GM23338 (cell line): ENCODE measurements around the gene GLI3. TPM values are rescaled to one million over a fixed set of nuclear protein-coding genes. Genes with fewer than 3 reads are reported as not detected.

Source experiments
- ATAC-seq: fragments of 200-7000 bp; cut with Tn5 transposase; 3 replicates; pipeline ENCODE4 v1.9.1; 2020
- DNase-seq: peaks from one replicate; pipeline ENCODE4 v3.0.0-alpha.2; 2015; ENCODE audit warnings: low spot score
- H2AFZ ChIP-seq: fragments of 200-600 bp; sonication (generic); 2 replicates; pipeline ENCODE4 v1.8.0; 2016; ENCODE audit warnings: antibody characterized with exemption, mild to moderate bottlenecking, moderate library complexity
- H3F3A ChIP-seq: fragments of 200-600 bp; sonication (generic); replicated peaks from 2 replicates; pipeline ENCODE4 v1.8.0; 2017; ENCODE audit warnings: antibody characterized with exemption, mixed run types, low read depth
- H3K27ac ChIP-seq: fragments of 200-600 bp; sonication (generic); 2 replicates; pipeline ENCODE4 v1.6.1; 2016; ENCODE audit warnings: low read depth
- H3K27me3 ChIP-seq: fragments of 200-600 bp; sonication (generic); 2 replicates; pipeline ENCODE4 v1.8.0; 2016; ENCODE audit warnings: mild to moderate bottlenecking, mixed run types, moderate library complexity; ENCODE audit not compliant: insufficient read depth
- H3K36me3 ChIP-seq: fragments of 200-600 bp; sonication (generic); 2 replicates; pipeline ENCODE4 v1.8.0; 2016; ENCODE audit warnings: mild to moderate bottlenecking; ENCODE audit not compliant: insufficient read depth
- H3K4me1 ChIP-seq: fragments of 200-600 bp; sonication (generic); 2 replicates; pipeline ENCODE4 v1.8.0; 2016; ENCODE audit warnings: mild to moderate bottlenecking, moderate library complexity; ENCODE audit not compliant: insufficient read depth
- H3K4me2 ChIP-seq: fragments of 200-600 bp; sonication (generic); 2 replicates; pipeline ENCODE4 v1.7.1; 2017; ENCODE audit warnings: mixed run types
- H3K4me3 ChIP-seq: fragments of 200-600 bp; sonication (generic); 2 replicates; pipeline ENCODE4 v1.6.1; 2016; ENCODE audit warnings: mixed run types
- H3K79me2 ChIP-seq: fragments of 200-600 bp; sonication (generic); replicated peaks from 2 replicates; pipeline ENCODE4 v1.8.0; 2017; ENCODE audit warnings: mild to moderate bottlenecking; ENCODE audit not compliant: insufficient read depth
- H3K9me2 ChIP-seq: fragments of 200-600 bp; sonication (generic); 2 replicates; pipeline ENCODE4 v1.8.0; 2017; ENCODE audit not compliant: insufficient read depth
- H4K20me1 ChIP-seq: fragments of 200-600 bp; sonication (generic); replicated peaks from 2 replicates; pipeline ENCODE4 v1.8.0; 2017; ENCODE audit warnings: mild to moderate bottlenecking; ENCODE audit not compliant: insufficient read depth
- H3K27ac Mint-ChIP-seq: 2 replicates; pipeline ENCODE4 v1.8.0; 2020; ENCODE audit warnings: inconsistent platforms, mild to moderate bottlenecking, moderate library complexity, mixed read lengths
- H3K27me3 Mint-ChIP-seq: 3 replicates; pipeline ENCODE4 v1.8.0; 2022; ENCODE audit warnings: low read depth, mild to moderate bottlenecking, moderate library complexity, mixed read lengths, inconsistent platforms; ENCODE audit not compliant: insufficient read depth, poor library complexity
- H3K36me3 Mint-ChIP-seq: 3 replicates; pipeline ENCODE4 v1.8.0; 2021; ENCODE audit warnings: low read depth, mild to moderate bottlenecking, inconsistent platforms, moderate library complexity, mixed read lengths
- H3K4me1 Mint-ChIP-seq: 3 replicates; pipeline ENCODE4 v1.8.0; 2020; ENCODE audit warnings: mild to moderate bottlenecking, inconsistent platforms, mixed read lengths
- H3K4me3 Mint-ChIP-seq: 3 replicates; pipeline ENCODE4 v1.8.0; 2021; ENCODE audit warnings: moderate library complexity, mild to moderate bottlenecking, inconsistent platforms, mixed read lengths
- H3K9me3 Mint-ChIP-seq: 3 replicates; pipeline ENCODE4 v1.8.0; 2020; ENCODE audit warnings: moderate library complexity, mild to moderate bottlenecking, inconsistent platforms, mixed read lengths
- CREB1 ChIP-seq: fragments of 250-450 bp; sonication (Bioruptor Pico); IDR thresholded peaks from 2 replicates; pipeline ENCODE4 v1.5.0; 2020; ENCODE audit warnings: low read depth, mild to moderate bottlenecking, moderate library complexity
- EZH2 ChIP-seq: fragments of 200-600 bp; sonication (generic); IDR thresholded peaks from one replicate; pipeline ENCODE4 v1.8.0; 2017; ENCODE audit warnings: antibody characterized with exemption, mild to moderate bottlenecking, low read depth; ENCODE audit not compliant: unreplicated experiment
- EZH2phosphoT487 ChIP-seq: fragments of 200-600 bp; sonication (generic); IDR thresholded peaks from one replicate; pipeline ENCODE4 v1.8.1; 2018; ENCODE audit warnings: antibody characterized with exemption; ENCODE audit not compliant: unreplicated experiment
- JUNB ChIP-seq: IDR thresholded peaks from one replicate; pipeline ENCODE4 v1.6.1; 2016; ENCODE audit warnings: antibody characterized with exemption; ENCODE audit not compliant: unreplicated experiment
- NANOG ChIP-seq: IDR thresholded peaks from 2 replicates; pipeline ENCODE4 v1.6.1; 2016; ENCODE audit warnings: antibody characterized with exemption, borderline replicate concordance
- STAT1 ChIP-seq: IDR thresholded peaks from one replicate; pipeline ENCODE4 v1.6.1; 2016; ENCODE audit warnings: antibody characterized with exemption; ENCODE audit not compliant: unreplicated experiment
- ZNF114 ChIP-seq: fragments of 250-450 bp; sonication (Bioruptor Pico); IDR thresholded peaks from 2 replicates; pipeline ENCODE4 v1.5.0; 2020; ENCODE audit warnings: mild to moderate bottlenecking, moderate library complexity
- ZNF331 ChIP-seq: fragments of 250-450 bp; sonication (Bioruptor Pico); IDR thresholded peaks from 2 replicates; pipeline ENCODE4 v1.5.0; 2020; ENCODE audit warnings: low read depth, mild to moderate bottlenecking, moderate library complexity
- polyA plus RNA-seq: library from polyadenylated mRNA; unstranded; fragments of >200 nt; fragmentation: Nextera tagmentation; extraction: Ambion mirVana; gene quantifications from 2 replicates; pipeline ENCODE4 v1.2.1, GENCODE V29; 2016
- total RNA-seq: library from RNA; depleted of rRNA; stranded (reverse); fragments of >200 nt; shearing (Covaris generic); gene quantifications from 2 replicates; pipeline ENCODE4 v1.2.3, GENCODE V29; 2014
- TF ChIP-seq, protein P1 (sequence below), 2 experiments: fragments of 200-600 bp in 1 of 2; sonication (generic) in 1 of 2; conservative IDR thresholded peaks; 2 replicates each; pipeline versions ENCODE4 v1.5.1 to v1.6.1; 2016 to 2017; ENCODE audit warnings: antibody characterized with exemption in 2 of 2, low read depth in 2 of 2, mild to moderate bottlenecking in 2 of 2, moderate library complexity in 1 of 2
- TF ChIP-seq, protein P2 (sequence below): IDR thresholded peaks from one replicate; pipeline ENCODE4 v1.6.1; 2018; ENCODE audit warnings: antibody characterized with exemption; ENCODE audit not compliant: unreplicated experiment
- TF ChIP-seq, protein P3 (sequence below): fragments of 250-450 bp; sonication (Bioruptor Pico); IDR thresholded peaks from 2 replicates; pipeline ENCODE4 v1.5.0; 2020; ENCODE audit warnings: mild to moderate bottlenecking, moderate library complexity

Gene GLI3
- total and polyA plus RNA-seq, 2 experiments from 2014 or later = 16.1 to 17.9 TPM

DNA sequence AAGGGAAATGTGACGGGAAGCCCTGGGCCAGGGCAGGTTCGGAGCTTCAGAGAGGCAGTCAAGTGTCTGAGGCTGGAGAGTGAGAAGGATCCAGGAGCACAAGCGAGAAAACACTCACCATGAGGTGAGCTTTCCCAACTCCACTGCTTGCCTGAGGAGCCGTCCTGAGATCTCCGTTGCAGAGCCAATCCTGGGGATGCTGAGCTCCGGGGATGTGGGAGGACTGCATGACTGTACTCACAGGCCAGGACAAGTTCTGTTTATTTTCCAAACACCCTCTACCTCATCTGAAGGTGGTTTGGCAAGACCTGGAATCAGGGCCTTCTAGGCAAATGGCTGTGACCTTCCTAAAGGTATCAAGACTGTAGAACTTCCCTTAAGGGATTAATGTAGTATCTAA, 38.7 kb downstream of the GLI3 start:
- H3K79me2 ChIP-seq = peaks cover 6% of the 10 kb centered on the region
- H3K4me1 ChIP-seq = peaks cover 8% of the 10 kb centered on the region; the same call in 1 of the 2 replicates
- 0 out of 2 replicates have a peak, but pooled peaks cover 2% of the 10 kb centered on the region for H3K9me2 ChIP-seq
- no peak overlapping the region for H3K4me3 ChIP-seq
- H4K20me1 ChIP-seq = no peaks in the 10 kb centered on the region; the same call in 1 of the 2 replicates
- Mint-ChIP-seq H3K9me3 (no peaks in the 10 kb centered on the region), H3K4me3 (no peak overlapping the region), H3K4me1 (peaks cover 19% of the 10 kb centered on the region), H3K27me3 (peaks cover 2% of the 10 kb centered on the region), H3K27ac (no peak overlapping the region), H3K36me3 (no peaks in the 10 kb centered on the region; the same call in 2 of the 3 replicates)
- ATAC-seq (peak; percentile 49; the same call in 2 of the 3 replicates), DNase-seq (no peak)
- no peak overlapping the region for H3K4me2 ChIP-seq
- TF ChIP-seq, protein P1, sequence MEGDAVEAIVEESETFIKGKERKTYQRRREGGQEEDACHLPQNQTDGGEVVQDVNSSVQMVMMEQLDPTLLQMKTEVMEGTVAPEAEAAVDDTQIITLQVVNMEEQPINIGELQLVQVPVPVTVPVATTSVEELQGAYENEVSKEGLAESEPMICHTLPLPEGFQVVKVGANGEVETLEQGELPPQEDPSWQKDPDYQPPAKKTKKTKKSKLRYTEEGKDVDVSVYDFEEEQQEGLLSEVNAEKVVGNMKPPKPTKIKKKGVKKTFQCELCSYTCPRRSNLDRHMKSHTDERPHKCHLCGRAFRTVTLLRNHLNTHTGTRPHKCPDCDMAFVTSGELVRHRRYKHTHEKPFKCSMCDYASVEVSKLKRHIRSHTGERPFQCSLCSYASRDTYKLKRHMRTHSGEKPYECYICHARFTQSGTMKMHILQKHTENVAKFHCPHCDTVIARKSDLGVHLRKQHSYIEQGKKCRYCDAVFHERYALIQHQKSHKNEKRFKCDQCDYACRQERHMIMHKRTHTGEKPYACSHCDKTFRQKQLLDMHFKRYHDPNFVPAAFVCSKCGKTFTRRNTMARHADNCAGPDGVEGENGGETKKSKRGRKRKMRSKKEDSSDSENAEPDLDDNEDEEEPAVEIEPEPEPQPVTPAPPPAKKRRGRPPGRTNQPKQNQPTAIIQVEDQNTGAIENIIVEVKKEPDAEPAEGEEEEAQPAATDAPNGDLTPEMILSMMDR (conservative IDR thresholded peaks at IDR 0.05; ENCODE audit: low read depth in 2 of 2) = no peak
- TF ChIP-seq NANOG (no peak), CREB1 (CRISPR knock-in tag) (no peak), STAT1 (no peak), EZH2phosphoT487 (no peak), ZNF331 (no peak), EZH2 (no peak), JUNB (no peak), ZNF114 (CRISPR knock-in tag) (no peak)
- TF ChIP-seq, protein P2, sequence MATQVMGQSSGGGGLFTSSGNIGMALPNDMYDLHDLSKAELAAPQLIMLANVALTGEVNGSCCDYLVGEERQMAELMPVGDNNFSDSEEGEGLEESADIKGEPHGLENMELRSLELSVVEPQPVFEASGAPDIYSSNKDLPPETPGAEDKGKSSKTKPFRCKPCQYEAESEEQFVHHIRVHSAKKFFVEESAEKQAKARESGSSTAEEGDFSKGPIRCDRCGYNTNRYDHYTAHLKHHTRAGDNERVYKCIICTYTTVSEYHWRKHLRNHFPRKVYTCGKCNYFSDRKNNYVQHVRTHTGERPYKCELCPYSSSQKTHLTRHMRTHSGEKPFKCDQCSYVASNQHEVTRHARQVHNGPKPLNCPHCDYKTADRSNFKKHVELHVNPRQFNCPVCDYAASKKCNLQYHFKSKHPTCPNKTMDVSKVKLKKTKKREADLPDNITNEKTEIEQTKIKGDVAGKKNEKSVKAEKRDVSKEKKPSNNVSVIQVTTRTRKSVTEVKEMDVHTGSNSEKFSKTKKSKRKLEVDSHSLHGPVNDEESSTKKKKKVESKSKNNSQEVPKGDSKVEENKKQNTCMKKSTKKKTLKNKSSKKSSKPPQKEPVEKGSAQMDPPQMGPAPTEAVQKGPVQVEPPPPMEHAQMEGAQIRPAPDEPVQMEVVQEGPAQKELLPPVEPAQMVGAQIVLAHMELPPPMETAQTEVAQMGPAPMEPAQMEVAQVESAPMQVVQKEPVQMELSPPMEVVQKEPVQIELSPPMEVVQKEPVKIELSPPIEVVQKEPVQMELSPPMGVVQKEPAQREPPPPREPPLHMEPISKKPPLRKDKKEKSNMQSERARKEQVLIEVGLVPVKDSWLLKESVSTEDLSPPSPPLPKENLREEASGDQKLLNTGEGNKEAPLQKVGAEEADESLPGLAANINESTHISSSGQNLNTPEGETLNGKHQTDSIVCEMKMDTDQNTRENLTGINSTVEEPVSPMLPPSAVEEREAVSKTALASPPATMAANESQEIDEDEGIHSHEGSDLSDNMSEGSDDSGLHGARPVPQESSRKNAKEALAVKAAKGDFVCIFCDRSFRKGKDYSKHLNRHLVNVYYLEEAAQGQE = no peak
- TF ChIP-seq, protein P3, sequence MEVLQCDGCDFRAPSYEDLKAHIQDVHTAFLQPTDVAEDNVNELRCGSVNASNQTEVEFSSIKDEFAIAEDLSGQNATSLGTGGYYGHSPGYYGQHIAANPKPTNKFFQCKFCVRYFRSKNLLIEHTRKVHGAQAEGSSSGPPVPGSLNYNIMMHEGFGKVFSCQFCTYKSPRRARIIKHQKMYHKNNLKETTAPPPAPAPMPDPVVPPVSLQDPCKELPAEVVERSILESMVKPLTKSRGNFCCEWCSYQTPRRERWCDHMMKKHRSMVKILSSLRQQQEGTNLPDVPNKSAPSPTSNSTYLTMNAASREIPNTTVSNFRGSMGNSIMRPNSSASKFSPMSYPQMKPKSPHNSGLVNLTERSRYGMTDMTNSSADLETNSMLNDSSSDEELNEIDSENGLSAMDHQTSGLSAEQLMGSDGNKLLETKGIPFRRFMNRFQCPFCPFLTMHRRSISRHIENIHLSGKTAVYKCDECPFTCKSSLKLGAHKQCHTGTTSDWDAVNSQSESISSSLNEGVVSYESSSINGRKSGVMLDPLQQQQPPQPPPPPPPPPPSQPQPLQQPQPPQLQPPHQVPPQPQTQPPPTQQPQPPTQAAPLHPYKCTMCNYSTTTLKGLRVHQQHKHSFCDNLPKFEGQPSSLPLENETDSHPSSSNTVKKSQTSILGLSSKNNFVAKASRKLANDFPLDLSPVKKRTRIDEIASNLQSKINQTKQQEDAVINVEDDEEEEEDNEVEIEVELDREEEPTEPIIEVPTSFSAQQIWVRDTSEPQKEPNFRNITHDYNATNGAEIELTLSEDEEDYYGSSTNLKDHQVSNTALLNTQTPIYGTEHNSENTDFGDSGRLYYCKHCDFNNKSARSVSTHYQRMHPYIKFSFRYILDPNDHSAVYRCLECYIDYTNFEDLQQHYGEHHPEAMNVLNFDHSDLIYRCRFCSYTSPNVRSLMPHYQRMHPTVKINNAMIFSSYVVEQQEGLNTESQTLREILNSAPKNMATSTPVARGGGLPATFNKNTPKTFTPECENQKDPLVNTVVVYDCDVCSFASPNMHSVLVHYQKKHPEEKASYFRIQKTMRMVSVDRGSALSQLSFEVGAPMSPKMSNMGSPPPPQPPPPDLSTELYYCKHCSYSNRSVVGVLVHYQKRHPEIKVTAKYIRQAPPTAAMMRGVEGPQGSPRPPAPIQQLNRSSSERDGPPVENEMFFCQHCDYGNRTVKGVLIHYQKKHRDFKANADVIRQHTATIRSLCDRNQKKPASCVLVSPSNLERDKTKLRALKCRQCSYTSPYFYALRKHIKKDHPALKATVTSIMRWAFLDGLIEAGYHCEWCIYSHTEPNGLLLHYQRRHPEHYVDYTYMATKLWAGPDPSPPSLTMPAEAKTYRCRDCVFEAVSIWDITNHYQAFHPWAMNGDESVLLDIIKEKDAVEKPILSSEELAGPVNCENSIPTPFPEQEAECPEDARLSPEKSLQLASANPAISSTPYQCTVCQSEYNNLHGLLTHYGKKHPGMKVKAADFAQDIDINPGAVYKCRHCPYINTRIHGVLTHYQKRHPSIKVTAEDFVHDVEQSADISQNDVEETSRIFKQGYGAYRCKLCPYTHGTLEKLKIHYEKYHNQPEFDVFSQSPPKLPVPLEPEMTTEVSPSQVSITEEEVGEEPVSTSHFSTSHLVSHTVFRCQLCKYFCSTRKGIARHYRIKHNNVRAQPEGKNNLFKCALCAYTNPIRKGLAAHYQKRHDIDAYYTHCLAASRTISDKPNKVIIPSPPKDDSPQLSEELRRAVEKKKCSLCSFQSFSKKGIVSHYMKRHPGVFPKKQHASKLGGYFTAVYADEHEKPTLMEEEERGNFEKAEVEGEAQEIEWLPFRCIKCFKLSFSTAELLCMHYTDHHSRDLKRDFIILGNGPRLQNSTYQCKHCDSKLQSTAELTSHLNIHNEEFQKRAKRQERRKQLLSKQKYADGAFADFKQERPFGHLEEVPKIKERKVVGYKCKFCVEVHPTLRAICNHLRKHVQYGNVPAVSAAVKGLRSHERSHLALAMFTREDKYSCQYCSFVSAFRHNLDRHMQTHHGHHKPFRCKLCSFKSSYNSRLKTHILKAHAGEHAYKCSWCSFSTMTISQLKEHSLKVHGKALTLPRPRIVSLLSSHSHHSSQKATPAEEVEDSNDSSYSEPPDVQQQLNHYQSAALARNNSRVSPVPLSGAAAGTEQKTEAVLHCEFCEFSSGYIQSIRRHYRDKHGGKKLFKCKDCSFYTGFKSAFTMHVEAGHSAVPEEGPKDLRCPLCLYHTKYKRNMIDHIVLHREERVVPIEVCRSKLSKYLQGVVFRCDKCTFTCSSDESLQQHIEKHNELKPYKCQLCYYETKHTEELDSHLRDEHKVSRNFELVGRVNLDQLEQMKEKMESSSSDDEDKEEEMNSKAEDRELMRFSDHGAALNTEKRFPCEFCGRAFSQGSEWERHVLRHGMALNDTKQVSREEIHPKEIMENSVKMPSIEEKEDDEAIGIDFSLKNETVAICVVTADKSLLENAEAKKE (CRISPR knock-in tag) = no peak
- no peaks in the 10 kb centered on the region for H3K36me3 ChIP-seq
- no peaks in the 10 kb centered on the region for H3K27me3 ChIP-seq
- no peak overlapping the region for H3K27ac ChIP-seq
- H2AFZ ChIP-seq = no peak overlapping the region
- H3F3A ChIP-seq = no peaks in the 10 kb centered on the region
